ENCODE results near the gene RPN2. TPM values are rescaled to one million over a fixed set of nuclear protein-coding genes. Genes with fewer than 3 reads are reported as not detected.
A peak's percentile ranks its signal among the peaks of the same experiment; 100 is the strongest.

Gene RPN2
- total and polyA plus RNA-seq, 9 of the 15 experiments (the other 6 are each of a cell fraction or from before 2014, with no cell fraction given): 168 to 548 (median 325) TPM

DNA sequence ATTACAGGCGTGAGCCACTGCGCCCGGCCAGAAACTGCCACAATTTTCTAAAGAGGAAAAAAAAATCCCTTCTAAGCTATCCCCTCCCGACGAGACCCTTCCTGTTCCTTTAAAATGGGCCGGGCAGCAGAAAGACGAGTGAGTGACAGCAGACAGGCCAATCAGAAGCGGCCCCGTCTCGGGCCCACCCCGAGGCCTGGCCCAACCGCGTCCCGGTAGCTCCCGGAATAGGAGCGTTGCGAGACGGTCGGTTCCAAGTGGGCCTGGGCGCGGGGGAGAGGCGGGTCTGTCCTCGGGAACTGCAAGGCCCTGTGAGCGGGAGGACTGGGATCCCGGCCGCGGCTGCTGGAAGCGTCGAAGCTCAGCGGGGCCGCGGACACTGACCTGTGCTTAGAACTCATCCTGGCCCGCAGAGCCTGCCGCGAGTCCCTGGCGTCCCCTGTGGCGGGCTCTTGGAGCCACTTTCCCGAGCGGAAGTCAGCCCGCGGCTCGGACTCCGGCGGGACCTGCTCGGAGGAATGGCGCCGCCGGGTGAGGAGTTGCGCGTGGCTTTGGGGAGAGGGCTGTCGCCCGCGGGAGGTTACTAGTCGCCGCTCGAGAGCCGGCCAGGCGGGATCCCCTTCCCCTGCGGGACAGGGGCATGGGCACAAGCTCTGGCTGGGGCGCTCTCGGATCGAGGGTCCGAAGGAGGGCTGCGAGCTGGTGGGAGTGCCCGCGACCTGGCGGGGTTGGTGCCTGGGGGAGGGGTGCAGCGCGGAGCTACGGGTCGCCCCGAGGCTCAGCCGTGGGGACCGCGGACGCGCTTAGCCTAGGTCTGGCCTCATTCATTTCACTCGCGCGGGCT lies at the start of gene RPN2, which contains the start of gene MROH8 (continued):
- TF ChIP-seq RNF2 (IDR thresholded peaks at IDR 0.05): peak; percentile 80
- TF ChIP-seq POLR2G (IDR thresholded peaks at IDR 0.05; ENCODE audit: low read depth, low read length): peak; percentile 98
- no peak for TF ChIP-seq HDAC2 (IDR thresholded peaks at IDR 0.05)
- peak; percentile 65 for TF ChIP-seq SPI1 (IDR thresholded peaks at IDR 0.05; ENCODE audit: borderline replicate concordance, low read depth, low read length)
- TF ChIP-seq ZSCAN29 (IDR thresholded peaks at IDR 0.05): no peak
- TF ChIP-seq, protein P1, sequence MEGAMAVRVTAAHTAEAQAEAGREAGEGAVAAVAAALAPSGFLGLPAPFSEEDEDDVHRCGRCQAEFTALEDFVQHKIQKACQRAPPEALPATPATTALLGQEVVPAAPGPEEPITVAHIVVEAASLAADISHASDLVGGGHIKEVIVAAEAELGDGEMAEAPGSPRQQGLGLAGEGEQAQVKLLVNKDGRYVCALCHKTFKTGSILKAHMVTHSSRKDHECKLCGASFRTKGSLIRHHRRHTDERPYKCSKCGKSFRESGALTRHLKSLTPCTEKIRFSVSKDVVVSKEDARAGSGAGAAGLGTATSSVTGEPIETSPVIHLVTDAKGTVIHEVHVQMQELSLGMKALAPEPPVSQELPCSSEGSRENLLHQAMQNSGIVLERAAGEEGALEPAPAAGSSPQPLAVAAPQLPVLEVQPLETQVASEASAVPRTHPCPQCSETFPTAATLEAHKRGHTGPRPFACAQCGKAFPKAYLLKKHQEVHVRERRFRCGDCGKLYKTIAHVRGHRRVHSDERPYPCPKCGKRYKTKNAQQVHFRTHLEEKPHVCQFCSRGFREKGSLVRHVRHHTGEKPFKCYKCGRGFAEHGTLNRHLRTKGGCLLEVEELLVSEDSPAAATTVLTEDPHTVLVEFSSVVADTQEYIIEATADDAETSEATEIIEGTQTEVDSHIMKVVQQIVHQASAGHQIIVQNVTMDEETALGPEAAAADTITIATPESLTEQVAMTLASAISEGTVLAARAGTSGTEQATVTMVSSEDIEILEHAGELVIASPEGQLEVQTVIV (CRISPR knock-in tag; IDR thresholded peaks at IDR 0.05; ENCODE audit: borderline replicate concordance): no peak
- TF ChIP-seq STAT5B (CRISPR knock-in tag; IDR thresholded peaks at IDR 0.05): no peak
- 0 out of 2 replicates have a peak, but pooled peaks have one; percentile 52 for TF ChIP-seq TARDBP (IDR thresholded peaks at IDR 0.05)
- no peak for TF ChIP-seq ZNF174 (CRISPR knock-in tag; IDR thresholded peaks at IDR 0.05)
- peak; percentile 84 for TF ChIP-seq KDM5B (IDR thresholded peaks at IDR 0.05; ENCODE audit: insufficient replicate concordance, low read depth, low read length)
- TF ChIP-seq ZNF354B (CRISPR knock-in tag; IDR thresholded peaks at IDR 0.05): no peak
- no peak for TF ChIP-seq CBFB (CRISPR knock-in tag; IDR thresholded peaks at IDR 0.05)
- TF ChIP-seq, protein P2, sequence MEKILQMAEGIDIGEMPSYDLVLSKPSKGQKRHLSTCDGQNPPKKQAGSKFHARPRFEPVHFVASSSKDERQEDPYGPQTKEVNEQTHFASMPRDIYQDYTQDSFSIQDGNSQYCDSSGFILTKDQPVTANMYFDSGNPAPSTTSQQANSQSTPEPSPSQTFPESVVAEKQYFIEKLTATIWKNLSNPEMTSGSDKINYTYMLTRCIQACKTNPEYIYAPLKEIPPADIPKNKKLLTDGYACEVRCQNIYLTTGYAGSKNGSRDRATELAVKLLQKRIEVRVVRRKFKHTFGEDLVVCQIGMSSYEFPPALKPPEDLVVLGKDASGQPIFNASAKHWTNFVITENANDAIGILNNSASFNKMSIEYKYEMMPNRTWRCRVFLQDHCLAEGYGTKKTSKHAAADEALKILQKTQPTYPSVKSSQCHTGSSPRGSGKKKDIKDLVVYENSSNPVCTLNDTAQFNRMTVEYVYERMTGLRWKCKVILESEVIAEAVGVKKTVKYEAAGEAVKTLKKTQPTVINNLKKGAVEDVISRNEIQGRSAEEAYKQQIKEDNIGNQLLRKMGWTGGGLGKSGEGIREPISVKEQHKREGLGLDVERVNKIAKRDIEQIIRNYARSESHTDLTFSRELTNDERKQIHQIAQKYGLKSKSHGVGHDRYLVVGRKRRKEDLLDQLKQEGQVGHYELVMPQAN (IDR thresholded peaks at IDR 0.05; ENCODE audit: borderline replicate concordance): peak; percentile 54; the same call in 1 of the 2 replicates
- TF ChIP-seq, protein P3, sequence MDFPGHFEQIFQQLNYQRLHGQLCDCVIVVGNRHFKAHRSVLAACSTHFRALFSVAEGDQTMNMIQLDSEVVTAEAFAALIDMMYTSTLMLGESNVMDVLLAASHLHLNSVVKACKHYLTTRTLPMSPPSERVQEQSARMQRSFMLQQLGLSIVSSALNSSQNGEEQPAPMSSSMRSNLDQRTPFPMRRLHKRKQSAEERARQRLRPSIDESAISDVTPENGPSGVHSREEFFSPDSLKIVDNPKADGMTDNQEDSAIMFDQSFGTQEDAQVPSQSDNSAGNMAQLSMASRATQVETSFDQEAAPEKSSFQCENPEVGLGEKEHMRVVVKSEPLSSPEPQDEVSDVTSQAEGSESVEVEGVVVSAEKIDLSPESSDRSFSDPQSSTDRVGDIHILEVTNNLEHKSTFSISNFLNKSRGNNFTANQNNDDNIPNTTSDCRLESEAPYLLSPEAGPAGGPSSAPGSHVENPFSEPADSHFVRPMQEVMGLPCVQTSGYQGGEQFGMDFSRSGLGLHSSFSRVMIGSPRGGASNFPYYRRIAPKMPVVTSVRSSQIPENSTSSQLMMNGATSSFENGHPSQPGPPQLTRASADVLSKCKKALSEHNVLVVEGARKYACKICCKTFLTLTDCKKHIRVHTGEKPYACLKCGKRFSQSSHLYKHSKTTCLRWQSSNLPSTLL (IDR thresholded peaks at IDR 0.05): peak; percentile 82
- TF ChIP-seq NELFE (IDR thresholded peaks at IDR 0.05; ENCODE audit: insufficient read depth, insufficient read length): no peak
- TF ChIP-seq ASH1L (IDR thresholded peaks at IDR 0.05; ENCODE audit: borderline replicate concordance, low read depth, partially characterized antibody): peak; percentile 94
- TF ChIP-seq, protein P4, sequence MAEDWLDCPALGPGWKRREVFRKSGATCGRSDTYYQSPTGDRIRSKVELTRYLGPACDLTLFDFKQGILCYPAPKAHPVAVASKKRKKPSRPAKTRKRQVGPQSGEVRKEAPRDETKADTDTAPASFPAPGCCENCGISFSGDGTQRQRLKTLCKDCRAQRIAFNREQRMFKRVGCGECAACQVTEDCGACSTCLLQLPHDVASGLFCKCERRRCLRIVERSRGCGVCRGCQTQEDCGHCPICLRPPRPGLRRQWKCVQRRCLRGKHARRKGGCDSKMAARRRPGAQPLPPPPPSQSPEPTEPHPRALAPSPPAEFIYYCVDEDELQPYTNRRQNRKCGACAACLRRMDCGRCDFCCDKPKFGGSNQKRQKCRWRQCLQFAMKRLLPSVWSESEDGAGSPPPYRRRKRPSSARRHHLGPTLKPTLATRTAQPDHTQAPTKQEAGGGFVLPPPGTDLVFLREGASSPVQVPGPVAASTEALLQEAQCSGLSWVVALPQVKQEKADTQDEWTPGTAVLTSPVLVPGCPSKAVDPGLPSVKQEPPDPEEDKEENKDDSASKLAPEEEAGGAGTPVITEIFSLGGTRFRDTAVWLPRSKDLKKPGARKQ (CRISPR knock-in tag; IDR thresholded peaks at IDR 0.05): no peak
- TF ChIP-seq JUND (IDR thresholded peaks at IDR 0.05; ENCODE audit: borderline replicate concordance, low read depth, low read length): peak; percentile 93
- TF ChIP-seq JUND (tag; IDR thresholded peaks at IDR 0.05; ENCODE audit: borderline replicate concordance, low read depth, low read length): no peak
- peak; percentile 71 for TF ChIP-seq MTA3 (IDR thresholded peaks at IDR 0.05; ENCODE audit: borderline replicate concordance)
- no peak for TF ChIP-seq HDAC6 (IDR thresholded peaks at IDR 0.05; ENCODE audit: low read depth, low read length)
